ENCODE measurements around the gene PRRT2.
"Not testable (repeated sequence)": the region's sequence is repeated elsewhere in the genome, so short reads cannot be mapped to it uniquely, and the experiment has no call there.

Gene PRRT2

DNA sequence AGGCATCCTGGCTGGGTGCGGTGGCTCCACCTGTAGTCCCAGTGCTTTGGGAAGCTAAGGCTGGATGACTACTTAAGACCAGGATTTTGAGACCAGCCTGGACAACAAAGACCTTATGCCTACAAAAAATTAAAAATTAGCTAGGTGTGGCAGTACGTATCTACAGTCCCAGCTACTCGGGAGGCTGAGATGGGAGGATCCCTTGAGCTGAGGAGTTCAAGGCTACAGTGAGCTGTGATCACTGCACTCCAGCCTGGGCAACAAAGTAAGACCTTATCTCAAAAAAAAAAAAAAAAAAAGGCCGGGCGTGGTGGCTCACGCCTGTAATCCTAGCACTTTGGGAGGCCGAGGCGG is 14.3 kb downstream of the PRRT2 start:
- TF ChIP-seq, protein P1, sequence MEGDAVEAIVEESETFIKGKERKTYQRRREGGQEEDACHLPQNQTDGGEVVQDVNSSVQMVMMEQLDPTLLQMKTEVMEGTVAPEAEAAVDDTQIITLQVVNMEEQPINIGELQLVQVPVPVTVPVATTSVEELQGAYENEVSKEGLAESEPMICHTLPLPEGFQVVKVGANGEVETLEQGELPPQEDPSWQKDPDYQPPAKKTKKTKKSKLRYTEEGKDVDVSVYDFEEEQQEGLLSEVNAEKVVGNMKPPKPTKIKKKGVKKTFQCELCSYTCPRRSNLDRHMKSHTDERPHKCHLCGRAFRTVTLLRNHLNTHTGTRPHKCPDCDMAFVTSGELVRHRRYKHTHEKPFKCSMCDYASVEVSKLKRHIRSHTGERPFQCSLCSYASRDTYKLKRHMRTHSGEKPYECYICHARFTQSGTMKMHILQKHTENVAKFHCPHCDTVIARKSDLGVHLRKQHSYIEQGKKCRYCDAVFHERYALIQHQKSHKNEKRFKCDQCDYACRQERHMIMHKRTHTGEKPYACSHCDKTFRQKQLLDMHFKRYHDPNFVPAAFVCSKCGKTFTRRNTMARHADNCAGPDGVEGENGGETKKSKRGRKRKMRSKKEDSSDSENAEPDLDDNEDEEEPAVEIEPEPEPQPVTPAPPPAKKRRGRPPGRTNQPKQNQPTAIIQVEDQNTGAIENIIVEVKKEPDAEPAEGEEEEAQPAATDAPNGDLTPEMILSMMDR (IDR thresholded peaks at IDR 0.05; ENCODE audit: low read depth, low read length, missing control alignments): no peak
- H3K4me3 ChIP-seq (ENCODE audit: low read depth, low read length): no peak overlapping the region
- DNase-seq (ENCODE audit: low read depth): no peak

DNA sequence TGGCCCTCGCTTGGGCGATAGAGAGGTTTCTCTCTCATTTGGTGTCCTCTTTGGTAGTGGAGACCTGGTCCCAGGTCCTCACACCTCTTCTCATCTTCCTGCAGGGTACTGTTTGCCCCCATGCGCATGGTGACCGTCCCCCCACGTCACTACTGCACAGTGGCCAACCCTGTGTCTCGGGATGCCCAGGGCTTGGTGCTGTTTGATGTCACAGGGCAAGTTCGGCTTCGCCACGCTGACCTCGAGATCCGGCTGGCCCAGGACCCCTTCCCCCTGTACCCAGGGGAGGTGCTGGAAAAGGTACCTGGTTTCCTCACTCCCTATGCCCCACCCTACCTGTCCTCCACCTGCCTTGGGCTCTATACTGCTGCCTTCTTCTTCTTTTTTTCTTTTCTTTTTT is 18.8 kb downstream of the PRRT2 start:
- DNase-seq (ENCODE audit: low read depth): no peak
- TF ChIP-seq, protein P1 (IDR thresholded peaks at IDR 0.05; ENCODE audit: low read depth, low read length, missing control alignments): no peak
- no peak overlapping the region for H3K4me3 ChIP-seq (ENCODE audit: low read depth, low read length)

DNA sequence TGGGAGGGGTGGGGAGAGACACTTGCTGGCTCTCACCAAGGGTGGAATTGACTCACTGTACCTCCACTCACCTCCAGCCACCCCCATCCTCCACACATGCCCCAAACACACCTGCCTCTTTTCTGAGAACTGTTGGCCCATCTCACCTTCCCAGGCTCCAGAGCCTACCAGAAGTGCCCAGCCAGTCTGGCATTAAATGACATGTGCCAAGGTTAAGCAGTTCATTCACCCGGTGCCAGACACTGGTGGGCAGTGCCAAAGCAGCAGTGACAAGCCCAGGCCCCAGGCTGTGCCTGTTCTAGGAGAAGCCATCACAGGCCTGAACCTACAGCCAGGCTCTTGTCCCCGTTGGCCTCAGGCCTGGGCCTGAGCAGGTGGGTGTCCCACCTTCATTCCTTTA is 19.5 kb downstream of the PRRT2 start:
- DNase-seq (ENCODE audit: low read depth): no peak
- no peak overlapping the region for H3K4me3 ChIP-seq (ENCODE audit: low read depth, low read length)
- TF ChIP-seq, protein P1 (IDR thresholded peaks at IDR 0.05; ENCODE audit: low read depth, low read length, missing control alignments): no peak

DNA sequence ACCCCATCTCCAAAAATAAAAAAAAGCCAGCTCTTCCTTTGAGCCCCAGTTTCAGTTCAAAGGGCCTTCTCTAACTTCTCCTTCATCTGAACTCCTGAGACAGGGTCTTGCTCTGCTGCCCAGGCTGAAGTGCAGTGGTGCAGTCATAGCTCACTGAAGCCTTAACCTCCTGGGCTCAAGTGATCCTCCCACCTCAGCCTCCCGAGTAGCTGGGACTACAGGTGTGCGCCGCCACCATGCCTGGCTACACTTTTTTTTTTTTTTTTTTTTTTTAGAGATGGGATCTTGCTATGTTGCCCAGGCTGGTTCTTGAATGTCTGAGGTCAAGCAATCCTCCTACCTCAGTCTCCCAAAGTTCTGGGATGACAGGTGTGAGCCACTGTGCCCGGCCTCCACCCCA is 21.2 kb downstream of the PRRT2 start:
- not testable (repeated sequence) for H3K4me3 ChIP-seq (ENCODE audit: low read depth, low read length); DNase-seq (ENCODE audit: low read depth)

DNA sequence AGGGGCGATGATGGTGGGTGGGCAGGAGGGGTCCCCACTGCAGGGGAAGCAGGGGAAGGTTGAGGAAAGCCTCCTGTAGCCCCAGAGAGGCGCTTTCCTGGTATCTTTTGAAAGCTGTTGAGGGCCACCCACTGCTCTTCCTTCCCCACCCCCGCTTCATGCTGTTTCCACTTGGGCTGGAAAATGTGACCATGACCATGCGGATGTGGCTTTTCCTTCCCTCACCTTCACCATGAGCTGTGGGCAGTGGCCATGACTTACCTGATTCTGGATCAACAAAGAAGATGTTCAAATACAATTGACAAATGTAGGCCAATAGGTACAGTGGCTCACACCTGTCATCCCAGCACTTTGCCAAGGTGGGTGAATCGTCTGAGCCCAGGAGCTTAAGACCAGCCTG is 22.1 kb downstream of the PRRT2 start:
- TF ChIP-seq, protein P1 (IDR thresholded peaks at IDR 0.05; ENCODE audit: low read depth, low read length, missing control alignments): no peak
- no peak for DNase-seq (ENCODE audit: low read depth)
- no peak overlapping the region for H3K4me3 ChIP-seq (ENCODE audit: low read depth, low read length)

DNA sequence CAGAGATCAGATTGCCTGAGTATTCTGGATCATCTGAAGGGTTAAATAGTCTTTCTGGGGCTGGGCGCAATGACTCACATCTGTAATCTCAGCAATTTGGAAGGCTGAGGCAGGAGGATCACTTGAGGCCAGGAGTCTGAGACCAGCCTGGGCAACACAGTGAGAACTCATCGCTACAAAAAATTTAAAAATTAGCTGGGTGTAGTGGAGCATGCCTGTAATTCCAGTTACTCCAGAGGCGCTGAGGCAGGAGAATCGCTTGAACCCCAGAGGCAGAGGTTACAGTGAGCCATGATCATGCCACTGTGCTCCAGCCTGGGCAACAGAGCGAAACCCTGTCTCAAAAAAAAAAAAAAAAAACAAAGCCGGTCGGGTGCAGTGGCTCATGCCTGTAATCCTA is 23.9 kb downstream of the PRRT2 start:
- no peak for DNase-seq (ENCODE audit: low read depth)
- TF ChIP-seq, protein P1 (IDR thresholded peaks at IDR 0.05; ENCODE audit: low read depth, low read length, missing control alignments): no peak
- no peak overlapping the region for H3K4me3 ChIP-seq (ENCODE audit: low read depth, low read length)

DNA sequence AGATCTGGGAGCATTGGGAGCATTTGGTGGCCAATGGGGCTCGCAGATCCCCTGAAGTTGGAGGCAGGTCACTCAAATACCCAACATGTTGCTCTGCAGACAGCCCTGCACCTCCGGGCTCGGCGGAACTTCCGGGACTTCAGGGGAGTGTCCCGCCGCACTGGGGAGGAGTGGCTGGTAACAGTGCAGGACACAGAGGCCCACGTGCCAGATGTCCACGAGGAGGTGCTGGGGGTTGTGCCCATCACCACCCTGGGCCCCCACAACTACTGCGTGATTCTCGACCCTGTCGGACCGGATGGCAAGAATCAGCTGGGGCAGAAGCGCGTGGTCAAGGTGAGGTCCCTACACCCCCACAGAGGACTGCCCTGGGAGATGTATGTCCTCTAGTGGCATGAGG is 24.6 kb downstream of the PRRT2 start:
- no peak overlapping the region for H3K4me3 ChIP-seq (ENCODE audit: low read depth, low read length)
- DNase-seq (ENCODE audit: low read depth): no peak
- TF ChIP-seq, protein P1 (IDR thresholded peaks at IDR 0.05; ENCODE audit: low read depth, low read length, missing control alignments): no peak

DNA sequence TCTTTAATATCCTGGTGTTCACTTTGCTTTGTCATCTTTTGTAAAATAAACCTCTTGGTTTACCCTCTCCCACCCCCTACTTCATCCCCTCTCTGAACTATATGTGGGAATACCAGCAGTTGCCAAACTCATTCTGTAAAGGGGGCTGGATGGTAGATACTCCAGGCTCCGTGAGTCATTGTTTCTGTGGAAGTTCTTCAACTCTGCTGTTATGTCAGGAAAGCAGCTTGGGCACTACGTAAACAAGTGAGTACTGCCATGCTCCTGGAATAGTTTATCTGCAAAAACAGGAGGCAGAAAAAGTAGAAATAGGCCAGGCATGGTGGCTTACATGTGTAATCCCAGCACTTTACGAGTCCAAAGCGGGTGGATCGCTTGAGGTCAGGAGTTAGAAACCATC is 25.8 kb downstream of the PRRT2 start:
- TF ChIP-seq, protein P1 (IDR thresholded peaks at IDR 0.05; ENCODE audit: low read depth, low read length, missing control alignments): no peak
- no peak overlapping the region for H3K4me3 ChIP-seq (ENCODE audit: low read depth, low read length)
- DNase-seq (ENCODE audit: low read depth): no peak

Data from GM12864 (cell line).